ENCODE measurements around the gene ADGRV1.

ADGRV1 gene

GRCh38 chr5:90981177-90981576, 422.6 kb downstream of the ADGRV1 start:
- DNase-seq (ENCODE audit: insufficient read length) (no peak), FAIRE-seq (no peak)
- TF ChIP-seq TAF1 (IDR thresholded peaks at IDR 0.05; ENCODE audit: borderline replicate concordance, low read depth, low read length) (no peak), POLR2A (IDR thresholded peaks at IDR 0.05; ENCODE audit: low read depth, low read length) (no peak), POLR2AphosphoS5 (IDR thresholded peaks at IDR 0.05; ENCODE audit: low read depth, low read length) (no peak)

GRCh38 chr5:90981821-90982220, 423.2 kb downstream of the ADGRV1 start:
- no peak for DNase-seq (ENCODE audit: insufficient read length)
- TF ChIP-seq TAF1 (IDR thresholded peaks at IDR 0.05; ENCODE audit: borderline replicate concordance, low read depth, low read length) (no peak), POLR2A (IDR thresholded peaks at IDR 0.05; ENCODE audit: low read depth, low read length) (no peak), POLR2AphosphoS5 (IDR thresholded peaks at IDR 0.05; ENCODE audit: low read depth, low read length) (no peak)
- no peak for FAIRE-seq

- FAIRE-seq (no peak), DNase-seq (ENCODE audit: insufficient read length) (no peak)
- TF ChIP-seq POLR2AphosphoS5 (IDR thresholded peaks at IDR 0.05; ENCODE audit: low read depth, low read length) (no peak), TAF1 (IDR thresholded peaks at IDR 0.05; ENCODE audit: borderline replicate concordance, low read depth, low read length) (no peak), POLR2A (IDR thresholded peaks at IDR 0.05; ENCODE audit: low read depth, low read length) (no peak)
These were observed 424.0 kb downstream of the ADGRV1 start for GRCh38 chr5:90982576-90982975.

GRCh38 chr5:90983148-90983547, 424.6 kb downstream of the ADGRV1 start:
- FAIRE-seq (no peak), DNase-seq (ENCODE audit: insufficient read length) (no peak)
- no peak for TF ChIP-seq TAF1 (IDR thresholded peaks at IDR 0.05; ENCODE audit: borderline replicate concordance, low read depth, low read length)
- TF ChIP-seq POLR2AphosphoS5 (IDR thresholded peaks at IDR 0.05; ENCODE audit: low read depth, low read length), result no peak
- no peak for TF ChIP-seq POLR2A (IDR thresholded peaks at IDR 0.05; ENCODE audit: low read depth, low read length)

GRCh38 chr5:90983711-90984124, 425.1 kb downstream of the ADGRV1 start:
- TF ChIP-seq TAF1 (IDR thresholded peaks at IDR 0.05; ENCODE audit: borderline replicate concordance, low read depth, low read length) (no peak), POLR2AphosphoS5 (IDR thresholded peaks at IDR 0.05; ENCODE audit: low read depth, low read length) (no peak), POLR2A (IDR thresholded peaks at IDR 0.05; ENCODE audit: low read depth, low read length) (no peak)
- DNase-seq (ENCODE audit: insufficient read length), result no peak
- FAIRE-seq, result no peak

GRCh38 chr5:90985341-90985740, 426.7 kb downstream of the ADGRV1 start:
- DNase-seq (ENCODE audit: insufficient read length), result no peak
- no peak for TF ChIP-seq POLR2AphosphoS5 (IDR thresholded peaks at IDR 0.05; ENCODE audit: low read depth, low read length)
- no peak for TF ChIP-seq POLR2A (IDR thresholded peaks at IDR 0.05; ENCODE audit: low read depth, low read length)
- no peak for TF ChIP-seq TAF1 (IDR thresholded peaks at IDR 0.05; ENCODE audit: borderline replicate concordance, low read depth, low read length)

GRCh38 chr5:90987726-90988125, 429.1 kb downstream of the ADGRV1 start:
- TF ChIP-seq TAF1 (IDR thresholded peaks at IDR 0.05; ENCODE audit: borderline replicate concordance, low read depth, low read length) (no peak), POLR2A (IDR thresholded peaks at IDR 0.05; ENCODE audit: low read depth, low read length) (no peak)
- FAIRE-seq, result no peak

More at GRCh38 chr5:90985341-90985740, 426.7 kb downstream of the ADGRV1 start:
- FAIRE-seq, result no peak

GRCh38 chr5:90991201-90991600, 432.6 kb downstream of the ADGRV1 start:
- TF ChIP-seq TAF1 (IDR thresholded peaks at IDR 0.05; ENCODE audit: borderline replicate concordance, low read depth, low read length), result no peak
- no peak for TF ChIP-seq POLR2A (IDR thresholded peaks at IDR 0.05; ENCODE audit: low read depth, low read length)
- no peak for TF ChIP-seq POLR2AphosphoS5 (IDR thresholded peaks at IDR 0.05; ENCODE audit: low read depth, low read length)
- DNase-seq (ENCODE audit: insufficient read length) (no peak), FAIRE-seq (no peak)

More at GRCh38 chr5:90987726-90988125, 429.1 kb downstream of the ADGRV1 start:
- no peak for DNase-seq (ENCODE audit: insufficient read length)

- FAIRE-seq, result no peak
- no peak for DNase-seq (ENCODE audit: insufficient read length)
- TF ChIP-seq POLR2AphosphoS5 (IDR thresholded peaks at IDR 0.05; ENCODE audit: low read depth, low read length) (no peak), POLR2A (IDR thresholded peaks at IDR 0.05; ENCODE audit: low read depth, low read length) (no peak), TAF1 (IDR thresholded peaks at IDR 0.05; ENCODE audit: borderline replicate concordance, low read depth, low read length) (no peak)
These were observed 436.2 kb downstream of the ADGRV1 start for GRCh38 chr5:90994796-90995195.

- DNase-seq (ENCODE audit: insufficient read length) (no peak), FAIRE-seq (no peak)
- TF ChIP-seq TAF1 (IDR thresholded peaks at IDR 0.05; ENCODE audit: borderline replicate concordance, low read depth, low read length) (no peak), POLR2A (IDR thresholded peaks at IDR 0.05; ENCODE audit: low read depth, low read length) (no peak), POLR2AphosphoS5 (IDR thresholded peaks at IDR 0.05; ENCODE audit: low read depth, low read length) (no peak)
These were observed 437.5 kb downstream of the ADGRV1 start for GRCh38 chr5:90996089-90996488.

- FAIRE-seq, result no peak
- TF ChIP-seq POLR2A (IDR thresholded peaks at IDR 0.05; ENCODE audit: low read depth, low read length) (no peak), POLR2AphosphoS5 (IDR thresholded peaks at IDR 0.05; ENCODE audit: low read depth, low read length) (no peak), TAF1 (IDR thresholded peaks at IDR 0.05; ENCODE audit: borderline replicate concordance, low read depth, low read length) (no peak)
- no peak for DNase-seq (ENCODE audit: insufficient read length)
These were observed 438.5 kb downstream of the ADGRV1 start for GRCh38 chr5:90997082-90997481.

- no peak for DNase-seq (ENCODE audit: insufficient read length)
- no peak for FAIRE-seq
- TF ChIP-seq POLR2AphosphoS5 (IDR thresholded peaks at IDR 0.05; ENCODE audit: low read depth, low read length) (no peak), TAF1 (IDR thresholded peaks at IDR 0.05; ENCODE audit: borderline replicate concordance, low read depth, low read length) (no peak), POLR2A (IDR thresholded peaks at IDR 0.05; ENCODE audit: low read depth, low read length) (no peak)
These were observed 442.1 kb downstream of the ADGRV1 start for GRCh38 chr5:91000743-91001142.

- DNase-seq (ENCODE audit: insufficient read length) (no peak), FAIRE-seq (no peak)
- no peak for TF ChIP-seq TAF1 (IDR thresholded peaks at IDR 0.05; ENCODE audit: borderline replicate concordance, low read depth, low read length)
These were observed 448.1 kb downstream of the ADGRV1 start for GRCh38 chr5:91006713-91007112.
